ENCODE data around the gene CEBPZ.
"Not testable (repeated sequence)": the region's sequence is repeated elsewhere in the genome, so short reads cannot be mapped to it uniquely, and the experiment has no call there.

Gene CEBPZ, protein sequence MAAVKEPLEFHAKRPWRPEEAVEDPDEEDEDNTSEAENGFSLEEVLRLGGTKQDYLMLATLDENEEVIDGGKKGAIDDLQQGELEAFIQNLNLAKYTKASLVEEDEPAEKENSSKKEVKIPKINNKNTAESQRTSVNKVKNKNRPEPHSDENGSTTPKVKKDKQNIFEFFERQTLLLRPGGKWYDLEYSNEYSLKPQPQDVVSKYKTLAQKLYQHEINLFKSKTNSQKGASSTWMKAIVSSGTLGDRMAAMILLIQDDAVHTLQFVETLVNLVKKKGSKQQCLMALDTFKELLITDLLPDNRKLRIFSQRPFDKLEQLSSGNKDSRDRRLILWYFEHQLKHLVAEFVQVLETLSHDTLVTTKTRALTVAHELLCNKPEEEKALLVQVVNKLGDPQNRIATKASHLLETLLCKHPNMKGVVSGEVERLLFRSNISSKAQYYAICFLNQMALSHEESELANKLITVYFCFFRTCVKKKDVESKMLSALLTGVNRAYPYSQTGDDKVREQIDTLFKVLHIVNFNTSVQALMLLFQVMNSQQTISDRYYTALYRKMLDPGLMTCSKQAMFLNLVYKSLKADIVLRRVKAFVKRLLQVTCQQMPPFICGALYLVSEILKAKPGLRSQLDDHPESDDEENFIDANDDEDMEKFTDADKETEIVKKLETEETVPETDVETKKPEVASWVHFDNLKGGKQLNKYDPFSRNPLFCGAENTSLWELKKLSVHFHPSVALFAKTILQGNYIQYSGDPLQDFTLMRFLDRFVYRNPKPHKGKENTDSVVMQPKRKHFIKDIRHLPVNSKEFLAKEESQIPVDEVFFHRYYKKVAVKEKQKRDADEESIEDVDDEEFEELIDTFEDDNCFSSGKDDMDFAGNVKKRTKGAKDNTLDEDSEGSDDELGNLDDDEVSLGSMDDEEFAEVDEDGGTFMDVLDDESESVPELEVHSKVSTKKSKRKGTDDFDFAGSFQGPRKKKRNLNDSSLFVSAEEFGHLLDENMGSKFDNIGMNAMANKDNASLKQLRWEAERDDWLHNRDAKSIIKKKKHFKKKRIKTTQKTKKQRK

GRCh38 chr2:37231241-37232130 lies at the start of gene CEBPZ, which contains the start of gene NDUFAF7:
CEBPZ (minus strand) TSS chr2:37231596; CDS start chr2:37231567, 29 bp downstream.
NDUFAF7 (plus strand) TSS chr2:37231658; CDS start chr2:37231706, 48 bp downstream.
- DNase-seq (ENCODE audit: low read depth in 2 of 2): peak; percentile 80 to 87

DNA sequence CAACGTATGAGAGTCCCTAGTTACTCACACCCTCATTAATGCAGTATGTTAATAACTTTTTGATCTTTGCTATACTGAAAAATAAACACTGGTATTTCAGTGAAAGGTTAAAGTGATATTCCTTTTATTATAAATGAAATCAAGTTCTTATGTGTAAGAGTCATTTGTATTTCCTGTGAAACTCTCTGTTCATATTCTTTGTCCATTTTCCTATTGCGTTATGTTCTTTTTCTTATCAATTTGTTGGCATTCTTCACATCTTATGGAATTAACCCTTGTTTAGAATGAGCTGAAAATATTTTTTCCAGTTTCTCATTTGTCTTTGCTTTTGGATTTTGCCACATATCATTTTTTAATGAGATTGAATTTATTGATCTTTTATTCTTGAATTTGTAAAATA lies 44.9 kb upstream of the CEBPZ start:
- DNase-seq (ENCODE audit: low read depth in 2 of 2): no peak

GRCh38 chr2:37274359-37274965 lies 43.1 kb upstream of the CEBPZ start:
- DNase-seq (ENCODE audit: low read depth in 2 of 2): no peak

DNA sequence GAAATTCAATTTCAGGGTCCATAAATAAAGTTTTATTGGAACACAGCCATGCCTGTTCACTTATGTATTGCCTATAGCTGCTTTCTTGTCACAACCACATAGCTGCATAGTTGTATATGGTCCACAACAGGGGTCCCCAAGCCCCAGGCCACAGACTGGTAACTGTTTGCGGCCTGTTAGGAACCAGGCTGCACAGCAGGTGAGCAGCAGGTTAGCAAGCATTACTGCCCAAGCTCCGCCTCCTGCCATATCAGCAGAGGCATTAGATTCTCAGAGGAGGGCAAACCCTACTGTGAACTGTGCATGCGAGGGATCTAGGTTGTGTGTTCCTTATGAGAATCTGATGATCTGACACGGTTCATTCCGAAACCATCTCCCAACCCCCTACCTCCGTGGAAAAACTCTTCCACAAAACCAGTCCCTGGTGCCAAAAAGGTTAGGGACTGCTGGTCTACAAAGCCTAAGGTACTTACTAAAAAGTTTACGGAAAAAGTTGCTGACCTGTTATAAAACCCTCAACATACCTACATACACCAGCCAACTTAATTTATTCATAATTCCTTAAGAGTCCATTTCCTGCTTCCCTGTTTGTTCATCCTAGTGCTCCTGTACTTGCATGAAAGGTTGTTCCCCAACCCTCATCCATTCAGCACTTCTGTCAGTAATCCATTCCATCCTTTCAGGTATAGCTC lies 40.1 kb upstream of the CEBPZ start:
- no peak for DNase-seq (ENCODE audit: low read depth in 2 of 2)

DNA sequence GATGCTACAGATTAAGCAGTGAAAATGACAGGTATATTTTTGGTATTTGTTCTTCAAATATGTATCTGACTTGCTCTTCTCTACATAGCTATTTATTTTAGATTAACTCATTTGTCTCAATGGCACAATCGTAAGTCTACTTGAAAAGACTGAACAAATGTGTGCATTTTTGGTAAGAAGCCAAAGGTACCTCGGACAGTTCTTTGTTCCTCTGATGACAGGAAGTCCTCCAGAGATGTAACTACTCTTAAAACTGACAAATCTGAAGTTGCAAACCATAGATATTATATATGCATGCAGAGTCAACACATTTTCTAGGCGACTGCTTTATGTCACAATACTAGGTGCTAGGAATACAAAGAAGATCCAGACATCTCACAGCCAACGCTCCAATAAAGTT lies 36.7 kb upstream of the CEBPZ start:
- DNase-seq (ENCODE audit: low read depth in 2 of 2): no peak

GRCh38 chr2:37267685-37268084 lies 36.3 kb upstream of the CEBPZ start:
- no peak for DNase-seq (ENCODE audit: low read depth in 2 of 2)

DNA sequence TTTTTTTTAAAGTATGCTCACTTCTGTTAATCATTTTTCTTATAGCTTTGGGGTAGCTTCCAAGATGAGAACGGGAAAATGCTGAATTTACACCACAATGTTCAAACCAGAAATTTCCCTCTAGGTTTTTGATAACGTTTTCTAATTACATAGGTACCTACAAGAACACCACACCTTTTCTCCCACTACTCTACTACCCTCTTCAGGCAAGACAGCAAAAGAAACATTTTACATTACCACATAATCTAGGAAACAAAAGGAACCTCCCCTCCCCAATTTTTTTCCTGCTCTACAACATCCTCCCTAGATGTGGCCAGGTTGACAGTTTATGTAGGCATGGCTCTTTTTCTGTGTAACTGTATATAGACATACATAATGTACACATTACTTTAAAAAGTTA lies 32.4 kb upstream of the CEBPZ start:
- no peak for DNase-seq (ENCODE audit: low read depth in 2 of 2)

GRCh38 chr2:37262522-37262921 lies 31.1 kb upstream of the CEBPZ start:
- no peak for DNase-seq (ENCODE audit: low read depth in 2 of 2)

DNA sequence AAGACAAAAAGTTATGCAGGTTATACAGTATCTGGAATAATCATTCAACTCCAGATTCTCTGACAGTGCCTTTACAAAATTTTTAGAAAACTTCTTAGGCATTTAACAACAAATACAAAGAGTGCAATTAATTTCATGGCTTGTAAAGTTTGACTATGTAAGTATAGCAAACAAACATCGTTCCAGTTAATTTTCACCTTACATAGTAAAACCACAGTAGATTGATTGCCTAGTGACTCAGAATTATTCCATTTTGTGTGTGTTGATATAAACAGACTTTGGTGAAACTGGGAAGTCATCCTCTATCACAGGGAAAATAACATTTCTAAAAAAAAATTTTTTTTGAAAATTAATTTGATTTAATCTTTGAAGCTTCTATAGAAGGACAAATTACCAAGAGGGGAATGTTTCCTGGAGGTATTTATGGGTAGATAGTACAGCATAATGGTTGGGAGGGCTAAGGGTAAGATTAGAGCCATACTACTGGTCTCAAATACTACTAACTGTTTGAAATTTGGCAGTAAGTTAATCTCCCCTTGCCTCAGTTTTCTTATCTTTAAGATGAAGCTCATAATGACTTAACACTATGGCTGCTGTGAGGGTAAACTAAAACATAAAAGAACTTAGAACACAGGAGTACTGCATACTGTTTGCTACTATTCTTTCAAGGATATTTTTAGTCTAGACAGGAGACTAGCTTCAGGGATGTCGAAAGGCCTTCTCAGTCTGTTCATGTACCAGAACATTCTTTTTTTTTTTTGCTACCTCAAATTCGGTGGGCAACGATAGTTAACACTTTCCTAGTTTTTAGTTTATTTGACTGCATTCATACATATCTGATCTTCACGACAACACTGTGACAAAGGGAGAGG lies 19.7 kb upstream of the CEBPZ start:
- no peak for DNase-seq (ENCODE audit: low read depth in 2 of 2)

DNA sequence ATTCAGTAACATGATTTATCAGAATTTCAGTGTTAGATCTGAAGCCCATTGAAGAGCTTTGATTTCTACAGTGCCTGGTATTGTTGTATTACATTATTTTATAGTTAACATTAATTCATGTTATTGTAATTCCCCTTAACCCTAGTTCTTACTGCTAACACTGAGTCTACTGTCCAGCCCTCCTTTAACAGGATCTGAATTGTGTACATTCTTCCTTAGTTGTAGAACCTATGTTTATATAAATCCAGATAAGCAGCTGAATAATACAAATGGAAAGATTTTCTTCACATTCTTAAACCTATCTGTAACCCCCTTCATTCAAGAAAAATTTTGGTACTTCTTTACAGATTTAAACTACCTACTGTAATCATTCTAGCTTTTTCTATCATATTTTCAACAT lies 14.8 kb upstream of the CEBPZ start:
- no peak for DNase-seq (ENCODE audit: low read depth in 2 of 2)

- no peak for DNase-seq (ENCODE audit: low read depth in 2 of 2)
Observed at GRCh38 chr2:37244755-37245154, 13.4 kb upstream of the CEBPZ start.

DNA sequence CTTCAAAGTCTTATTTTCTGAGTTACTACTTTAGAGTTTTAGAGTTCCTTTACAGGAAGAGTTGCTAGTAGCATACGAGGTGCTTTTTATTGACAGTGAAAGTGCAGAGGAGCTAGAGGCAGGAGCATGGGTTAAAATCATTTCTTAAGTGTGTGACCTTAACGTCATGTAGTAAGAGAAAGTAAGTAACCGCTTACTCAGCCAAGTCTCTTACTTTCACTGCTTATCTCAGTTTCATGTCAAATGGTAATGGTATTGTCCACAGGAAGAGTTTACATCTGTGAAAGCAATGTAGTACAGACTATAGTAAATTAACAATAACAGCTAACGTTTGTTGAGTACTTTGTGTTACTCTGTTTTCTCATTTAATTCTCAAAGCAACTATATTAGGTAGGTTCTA lies 12.6 kb upstream of the CEBPZ start:
- no peak for DNase-seq (ENCODE audit: low read depth in 2 of 2)

DNA sequence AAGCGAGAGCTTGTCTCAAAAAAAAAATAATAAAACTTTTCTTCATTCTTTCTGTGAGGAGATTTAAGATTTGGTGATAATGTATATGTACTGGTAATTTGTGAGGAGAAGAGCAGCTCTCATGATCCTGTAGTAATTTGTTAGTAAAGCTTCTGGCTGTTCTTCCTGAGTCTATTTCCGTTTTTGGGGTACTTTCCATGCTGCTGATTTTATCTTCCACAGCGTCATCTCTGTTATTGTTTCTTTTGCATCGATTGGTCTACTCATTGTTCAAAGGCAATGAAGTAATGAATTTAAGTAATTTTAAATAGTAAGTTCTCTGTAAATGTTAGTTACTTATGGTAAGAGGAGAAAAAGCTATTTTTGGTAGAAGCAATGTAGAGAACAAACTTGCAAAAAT lies 12.0 kb upstream of the CEBPZ start:
- DNase-seq (ENCODE audit: low read depth in 2 of 2): no peak

DNA sequence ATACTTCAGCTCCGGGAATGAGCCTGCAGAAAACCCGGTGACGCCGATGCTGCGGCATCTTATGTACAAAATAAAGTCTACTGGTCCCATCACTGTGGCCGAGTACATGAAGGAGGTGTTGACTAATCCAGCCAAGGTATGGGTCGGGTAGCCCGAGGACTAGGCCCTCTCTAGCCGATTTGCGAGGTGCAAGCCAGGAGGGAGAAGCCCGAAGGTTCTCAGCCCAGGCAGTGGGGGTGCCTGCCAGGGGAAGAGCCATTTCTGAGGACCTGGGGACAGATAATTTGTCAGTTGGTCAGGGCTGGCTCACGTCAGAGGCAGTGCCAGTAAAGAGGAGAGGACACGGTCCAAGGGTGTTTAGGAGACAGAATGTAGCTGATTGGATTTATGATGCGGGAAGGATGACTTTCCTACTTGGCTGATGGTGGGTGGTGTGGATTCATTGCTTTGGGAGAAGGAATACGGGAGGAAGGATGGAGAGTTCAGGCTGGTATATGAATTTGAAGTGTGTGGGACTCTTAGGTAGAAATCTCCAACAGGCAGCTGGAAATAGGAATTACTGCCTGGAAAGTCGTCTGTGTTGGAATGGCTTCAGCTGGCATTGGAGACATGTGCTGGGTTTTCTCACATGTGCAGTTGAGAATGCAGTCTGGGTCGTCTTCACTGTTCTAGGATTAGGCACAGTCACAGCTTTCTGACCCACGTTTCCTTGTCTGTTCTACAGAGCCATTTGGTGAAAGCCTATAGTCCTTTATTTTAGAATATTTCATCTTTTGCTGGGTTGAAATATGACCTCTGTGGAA lies 936 bp upstream of the CEBPZ start:
- DNase-seq (ENCODE audit: low read depth in 2 of 2): no peak

DNA sequence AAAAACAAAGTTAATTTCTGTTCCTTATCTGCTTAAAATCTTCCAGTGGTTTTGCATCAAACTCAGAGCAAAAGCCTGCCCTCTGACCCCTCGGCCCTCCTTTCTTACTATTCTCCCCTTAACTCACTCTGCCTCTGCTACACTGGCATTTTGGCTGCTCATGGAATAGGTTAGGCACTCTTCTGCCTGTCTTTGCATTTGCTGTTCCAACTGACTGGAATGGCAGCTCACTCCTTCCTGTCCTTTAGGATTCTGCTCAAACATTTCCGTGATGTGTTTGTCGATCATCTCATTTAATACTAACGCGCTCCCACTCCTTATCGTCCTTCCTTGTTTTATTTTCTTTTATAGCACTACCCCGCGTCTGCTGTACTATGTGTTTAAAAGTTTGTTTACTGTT lies 815 bp downstream of the CEBPZ start:
- no peak for DNase-seq (ENCODE audit: low read depth in 2 of 2)

GRCh38 chr2:37228788-37229187 lies 2.6 kb downstream of the CEBPZ start:
- no peak for DNase-seq (ENCODE audit: low read depth in 2 of 2)

- no peak for DNase-seq (ENCODE audit: low read depth in 2 of 2)
Observed at GRCh38 chr2:37226863-37227262, 4.5 kb downstream of the CEBPZ start.

DNA sequence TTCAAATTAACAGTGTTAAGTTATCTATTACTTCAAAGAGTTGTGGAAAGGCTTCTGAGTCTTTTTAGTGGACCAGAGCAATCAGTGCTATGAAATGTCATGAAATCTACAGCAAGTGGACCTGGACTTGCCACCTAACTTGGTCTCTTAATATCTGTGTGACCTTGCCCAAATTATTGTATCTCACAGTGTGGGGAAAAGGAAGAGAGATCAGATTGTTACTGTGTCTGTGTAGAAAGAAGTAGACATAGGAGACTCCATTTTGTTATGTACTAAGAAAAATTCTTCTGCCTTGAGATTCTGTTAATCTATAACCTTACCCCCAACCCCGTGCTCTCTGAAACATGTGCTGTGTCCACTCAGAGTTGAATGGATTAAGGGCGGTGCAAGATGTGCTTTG lies 6.3 kb downstream of the CEBPZ start:
- not testable (repeated sequence) for DNase-seq (ENCODE audit: low read depth in 2 of 2)

DNA sequence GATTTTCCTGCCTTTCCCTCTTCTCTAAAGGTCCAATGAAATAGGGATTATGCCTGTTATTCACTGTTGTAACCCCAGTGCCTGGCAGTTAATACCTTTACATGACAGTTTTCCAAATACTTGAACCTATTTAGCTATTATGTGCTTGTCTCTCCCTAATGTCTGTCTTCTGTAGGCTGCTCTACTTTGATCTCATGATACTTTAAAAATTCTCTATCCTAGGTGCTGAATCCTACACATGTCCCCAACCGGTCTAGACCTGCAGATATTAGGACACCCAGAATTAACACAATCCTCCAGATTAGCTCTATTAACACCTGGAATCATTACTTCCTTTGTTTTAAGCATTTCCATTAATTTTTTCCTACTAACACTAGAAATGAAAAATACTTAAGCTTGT lies 7.3 kb downstream of the CEBPZ start:
- no peak for DNase-seq (ENCODE audit: low read depth in 2 of 2)
